Left lung (tissue), 10 donors: ENCODE data around the gene NOG. TPM values are rescaled to one million over a fixed set of nuclear protein-coding genes. Genes with fewer than 3 reads are reported as not detected.

ENCODE experiments used
- ATAC-seq: fragments of 200-7000 bp; cut with Tn5 transposase; one replicate; pipeline ENCODE4 v1.9.1; 2020; ENCODE audit warnings: moderate library complexity
- DNase-seq, 4 donors: peaks; one replicate each; pipeline ENCODE4 v3.0.0-alpha.2; 2013 to 2020
- H3K27ac ChIP-seq, 2 donors: fragments of 200-600 bp; sonication (generic) in 1 of 2; one replicate each; pipeline versions ENCODE4 v1.5.0 to v1.8.0; 2020 to 2021
- H3K27me3 ChIP-seq, 2 donors: fragments of 200-600 bp; sonication (generic) in 1 of 2; one replicate each; pipeline versions ENCODE4 v1.5.0 to v1.8.0; 2020 to 2021
- H3K36me3 ChIP-seq, 2 donors: fragments of 200-600 bp; sonication (generic) in 1 of 2; one replicate each; pipeline versions ENCODE4 v1.5.0 to v1.8.0; 2020 to 2021
- H3K4me1 ChIP-seq, 2 donors: fragments of 200-600 bp; one replicate each; pipeline ENCODE4 v1.8.0; 2021
- H3K4me3 ChIP-seq, 2 donors: fragments of 200-600 bp; sonication (generic) in 1 of 2; one replicate each; pipeline versions ENCODE4 v1.5.0 to v1.8.0; 2020 to 2021; ENCODE audit warnings: mild to moderate bottlenecking in 1 of 2
- H3K9me3 ChIP-seq, 2 donors: fragments of 200-600 bp; sonication (generic) in 1 of 2; one replicate each; pipeline versions ENCODE4 v1.5.0 to v1.8.0; 2020 to 2021
- CTCF ChIP-seq, 2 donors: fragments of 200-600 bp; sonication (generic) in 1 of 2; IDR thresholded peaks; one replicate each; pipeline versions ENCODE4 v1.5.0 to v1.8.0; 2021; ENCODE audit warnings: antibody characterized with exemption in 2 of 2
- intact Hi-C, 2 donors: fragments of 100-400 bp; cut with DNase I; formaldehyde crosslinking; loops; one replicate each; pipeline versions ENCODE4 v1.11.2 to v1.14.2; 2022
- polyA plus RNA-seq, 6 donors: library from polyadenylated mRNA; unstranded; fragments of 120-200 nt; gene quantifications; one replicate each; pipeline ENCODE4 v1.2.1, GENCODE V29; 2013; ENCODE audit not compliant: insufficient read length in 6 of 6
- total RNA-seq, 2 donors: library from RNA; stranded (reverse); fragmentation: NEBNext Ultra II Directional; extraction: Animal tissue kit (Norgen Biotek cat#: 25700); gene quantifications; one replicate each; pipeline ENCODE4 v1.2.1, GENCODE V29; 2021
- donor health status: DM: no; HTN: yes; CAD: no.
- donor health status: DM: no; HTN: no; CAD: no.

NOG gene
- total and polyA plus RNA-seq, 8 donors: 0.55 to 2.2 (median 1.2) TPM

DNA sequence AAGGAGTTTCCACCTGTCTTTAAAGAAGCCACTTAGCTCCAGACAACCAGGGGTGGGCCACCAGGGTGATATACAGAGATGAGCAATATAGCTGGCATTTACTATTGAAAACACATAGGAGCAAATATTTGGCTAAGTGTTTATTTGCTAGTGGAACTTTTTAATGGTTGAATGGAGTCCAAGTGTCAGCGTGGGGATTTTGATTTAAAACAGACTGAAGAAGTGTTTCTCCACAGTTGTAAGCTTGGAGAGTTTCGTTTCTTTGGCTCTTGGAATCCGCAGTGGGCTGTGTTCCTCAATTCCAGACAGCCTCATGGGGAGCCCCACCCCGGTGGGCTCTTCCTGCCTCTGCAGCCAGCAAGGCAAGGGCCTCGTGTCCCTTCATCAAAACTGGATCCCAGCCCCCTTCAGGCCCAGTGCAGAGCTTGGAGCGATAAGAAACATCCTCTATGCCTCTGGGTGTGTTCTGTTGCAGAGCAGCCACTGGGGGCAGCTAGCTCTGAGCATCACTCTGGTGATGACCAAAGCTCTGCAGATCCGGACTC lies 36.1 kb downstream of the NOG start:
- Histone ChIP-seq H3K4me1 (peaks cover 0 to 1% of the 10 kb centered on the region in 2 donors), H3K36me3 (no peaks in the 10 kb centered on the region), H3K9me3 (no peaks in the 10 kb centered on the region), H3K27me3 (peaks cover 0 to 4% of the 10 kb centered on the region in 2 donors), H3K27ac (no peak overlapping the region), H3K4me3 (no peak overlapping the region)
- intact Hi-C loops: no loop called here
- ATAC-seq (peak; percentile 40), DNase-seq (peak in 2 of 4 donors; percentile 25 to 53)
- TF ChIP-seq CTCF (IDR thresholded peaks at IDR 0.05): peak in 1 of 2 donors; percentile 8

GRCh38 chr17:56630202-56630601 lies 36.7 kb downstream of the NOG start:
- no peak for ATAC-seq

DNA sequence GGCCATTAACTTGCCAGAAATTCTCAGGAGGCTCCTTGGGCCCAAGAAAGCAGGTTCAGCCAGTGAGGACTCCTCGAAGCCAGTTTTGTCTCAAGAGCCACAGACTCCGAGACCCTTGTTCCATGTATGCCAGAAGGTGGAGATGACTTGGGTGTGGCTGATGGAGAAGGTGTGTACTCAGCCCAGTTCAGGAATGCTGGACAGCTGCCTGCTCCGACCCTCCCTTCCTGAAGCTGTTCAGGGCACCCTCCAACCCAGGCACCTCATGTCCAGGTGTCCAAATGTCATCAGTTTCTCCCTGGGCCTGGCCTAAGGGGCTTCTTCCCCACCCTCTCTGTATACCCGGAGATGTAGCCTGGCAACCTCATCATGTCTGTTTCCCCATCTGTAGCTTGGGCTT lies 40.2 kb downstream of the NOG start:
- Histone ChIP-seq H3K9me3 (no peaks in the 10 kb centered on the region), H3K4me3 (no peak overlapping the region), H3K36me3 (no peaks in the 10 kb centered on the region), H3K27ac (no peak overlapping the region), H3K4me1 (no peaks in the 10 kb centered on the region), H3K27me3 (peaks cover 0 to 17% of the 10 kb centered on the region in 2 donors)
- no peak for DNase-seq
- ATAC-seq: no peak
- intact Hi-C loops: no loop called here
- no peak for TF ChIP-seq CTCF (IDR thresholded peaks at IDR 0.05)

More at GRCh38 chr17:56630202-56630601, 36.7 kb downstream of the NOG start:
- no peaks in the 10 kb centered on the region for H3K36me3 ChIP-seq
- H3K4me1 ChIP-seq: no peaks in the 10 kb centered on the region
- H3K27ac ChIP-seq: no peak overlapping the region
- peaks cover 0 to 4% of the 10 kb centered on the region in 2 donors for H3K27me3 ChIP-seq
- no peak for TF ChIP-seq CTCF (IDR thresholded peaks at IDR 0.05)
- DNase-seq: no peak
- intact Hi-C loops: no loop called here
- H3K4me3 ChIP-seq: no peak overlapping the region
- H3K9me3 ChIP-seq: no peaks in the 10 kb centered on the region

DNA sequence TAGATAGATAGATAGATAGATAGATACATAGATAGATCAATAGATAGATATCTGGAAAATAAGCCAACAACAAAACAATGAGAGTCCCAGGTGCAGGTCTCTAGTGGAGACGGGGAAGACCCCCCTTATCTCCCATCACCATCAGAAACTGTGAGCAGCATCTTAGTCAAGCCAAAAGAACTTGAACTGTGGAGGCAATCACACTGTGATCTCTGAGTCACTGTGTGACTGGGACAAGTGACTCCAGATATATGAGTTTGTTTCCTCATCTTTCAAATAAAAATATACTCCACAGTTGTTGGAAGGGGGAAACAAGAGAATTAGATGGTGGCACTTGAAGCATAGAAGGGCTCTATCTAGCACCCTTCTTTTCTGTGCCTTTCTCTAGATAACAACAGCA lies 42.1 kb downstream of the NOG start:
- intact Hi-C loops: no loop called here

GRCh38 chr17:56636265-56636664 lies 42.8 kb downstream of the NOG start:
- intact Hi-C loops: no loop called here
- Histone ChIP-seq H3K36me3 (no peaks in the 10 kb centered on the region), H3K4me1 (no peaks in the 10 kb centered on the region), H3K9me3 (no peaks in the 10 kb centered on the region), H3K4me3 (no peak overlapping the region), H3K27me3 (peaks cover 0 to 26% of the 10 kb centered on the region in 2 donors), H3K27ac (no peak overlapping the region)
- ATAC-seq (no peak), DNase-seq (no peak)
- no peak for TF ChIP-seq CTCF (IDR thresholded peaks at IDR 0.05)

More for the DNA sequence above, 42.1 kb downstream of the NOG start:
- H3K4me3 ChIP-seq: no peak overlapping the region
- no peak for TF ChIP-seq CTCF (IDR thresholded peaks at IDR 0.05)
- no peak overlapping the region for H3K27ac ChIP-seq
- peaks cover 0 to 26% of the 10 kb centered on the region in 2 donors for H3K27me3 ChIP-seq
- H3K4me1 ChIP-seq: no peaks in the 10 kb centered on the region
- H3K9me3 ChIP-seq: no peaks in the 10 kb centered on the region
- no peak for DNase-seq
- ATAC-seq: no peak
- no peaks in the 10 kb centered on the region for H3K36me3 ChIP-seq
